Neural cell (in vitro differentiated cells): ENCODE results near the gene CLDN22. TPM values are rescaled to one million over a fixed set of nuclear protein-coding genes. Genes with fewer than 3 reads are reported as not detected.

Source experiments
- H2AFZ ChIP-seq: fragments of 200-600, 300-800 bp; sonication (generic), shearing (Covaris generic); 2 replicates; pipeline ENCODE4 v1.6.0; 2014; ENCODE audit warnings: low read depth, mild to moderate bottlenecking, antibody characterized with exemption, low read length, moderate library complexity
- H3F3A ChIP-seq: fragments of 200-600 bp; shearing (Covaris generic); 2 replicates; pipeline ENCODE4 v1.6.1; 2016; ENCODE audit warnings: mild to moderate bottlenecking, moderate library complexity, mixed read lengths, antibody characterized with exemption, low read length; ENCODE audit not compliant: insufficient read depth, poor library complexity, severe bottlenecking
- H3K27ac ChIP-seq: fragments of 200-600, 300-800 bp; sonication (generic), shearing (Covaris generic); 2 replicates; pipeline ENCODE4 v1.5.1; 2014; ENCODE audit warnings: mild to moderate bottlenecking, low read length, moderate library complexity
- H3K27me3 ChIP-seq: fragments of 300-800, 200-600 bp; sonication (generic), shearing (Covaris generic); 2 replicates; pipeline ENCODE4 v1.6.0; 2014; ENCODE audit warnings: mild to moderate bottlenecking, low read depth, low read length, moderate library complexity; ENCODE audit not compliant: insufficient read depth
- H3K36me3 ChIP-seq: fragments of 300-800, 200-600 bp; sonication (generic), shearing (Covaris generic); 2 replicates; pipeline ENCODE4 v1.5.1; 2014; ENCODE audit warnings: mild to moderate bottlenecking, antibody characterized with exemption, low read length, moderate library complexity; ENCODE audit not compliant: insufficient read depth
- H3K4me2 ChIP-seq: fragments of 300-800, 200-600 bp; sonication (generic), shearing (Covaris generic); 2 replicates; pipeline ENCODE4 v1.6.0; 2014; ENCODE audit warnings: mild to moderate bottlenecking, low read length
- H3K4me3 ChIP-seq: fragments of 300-800, 200-600 bp; sonication (generic), shearing (Covaris generic); 2 replicates; pipeline ENCODE4 v1.5.1; 2014; ENCODE audit warnings: mild to moderate bottlenecking, low read length, moderate library complexity
- H3K79me2 ChIP-seq: fragments of 200-600 bp; shearing (Covaris generic); replicated peaks from 2 replicates; pipeline ENCODE4 v1.6.0; 2014; ENCODE audit warnings: mild to moderate bottlenecking, low read length, moderate library complexity; ENCODE audit not compliant: insufficient read depth
- H3K9ac ChIP-seq: fragments of 300-800, 200-600 bp; sonication (generic), shearing (Covaris generic); 2 replicates; pipeline ENCODE4 v1.6.1; 2016; ENCODE audit warnings: mild to moderate bottlenecking, low read length, mixed read lengths
- H3K9me2 ChIP-seq: fragments of 200-600 bp; shearing (Covaris generic); 2 replicates; pipeline ENCODE4 v1.6.1; 2016; ENCODE audit warnings: mild to moderate bottlenecking, low read length, mixed read lengths; ENCODE audit not compliant: insufficient read depth
- H3K9me3 ChIP-seq: fragments of 200-600, 300-800 bp; sonication (generic), shearing (Covaris generic); 2 replicates; pipeline ENCODE4 v1.6.1; 2016; ENCODE audit warnings: mild to moderate bottlenecking, mixed run types, low read length, moderate library complexity, mixed read lengths
- H4K20me1 ChIP-seq: fragments of 200-600 bp; shearing (Covaris generic); 2 replicates; pipeline ENCODE4 v1.6.1; 2016; ENCODE audit warnings: mild to moderate bottlenecking, mixed run types; ENCODE audit not compliant: insufficient read depth
- CTCF ChIP-seq: fragments of 450-650 bp; IDR thresholded peaks from 2 replicates; pipeline ENCODE4 v1.5.1; 2014; ENCODE audit warnings: antibody characterized with exemption, mild to moderate bottlenecking, moderate library complexity; ENCODE audit not compliant: poor library complexity, severe bottlenecking
- EP300 ChIP-seq: fragments of 450-650 bp; conservative IDR thresholded peaks from 2 replicates; pipeline ENCODE4 v1.6.1; 2014; ENCODE audit warnings: antibody characterized with exemption, mild to moderate bottlenecking, moderate library complexity; ENCODE audit not compliant: poor library complexity, severe bottlenecking
- EZH2 ChIP-seq: fragments of 200-600, 300-800 bp; shearing (Covaris generic), sonication (generic); IDR thresholded peaks from 2 replicates; pipeline ENCODE4 v1.6.1; 2014; ENCODE audit warnings: antibody characterized with exemption, low read length, borderline replicate concordance, mild to moderate bottlenecking; ENCODE audit not compliant: insufficient read depth, poor library complexity, severe bottlenecking
- MXI1 ChIP-seq: fragments of 450-650 bp; conservative IDR thresholded peaks from 2 replicates; pipeline ENCODE4 v1.6.1; 2014; ENCODE audit warnings: antibody characterized with exemption, mild to moderate bottlenecking; ENCODE audit not compliant: poor library complexity, severe bottlenecking
- POLR2AphosphoS5 ChIP-seq: IDR thresholded peaks from 2 replicates; pipeline ENCODE4 v1.6.1; 2012
- RAD21 ChIP-seq: fragments of 450-650 bp; conservative IDR thresholded peaks from 2 replicates; pipeline ENCODE4 v1.6.1; 2014; ENCODE audit warnings: antibody characterized with exemption, mild to moderate bottlenecking, moderate library complexity
- REST ChIP-seq: IDR thresholded peaks from 2 replicates; pipeline ENCODE4 v1.6.1; 2012; ENCODE audit warnings: borderline replicate concordance
- SMC3 ChIP-seq: fragments of 450-650 bp; conservative IDR thresholded peaks from 2 replicates; pipeline ENCODE4 v1.6.1; 2014; ENCODE audit warnings: antibody characterized with exemption, mild to moderate bottlenecking, moderate library complexity; ENCODE audit not compliant: poor library complexity
- TAF1 ChIP-seq: IDR thresholded peaks from 2 replicates; pipeline ENCODE4 v1.6.1; 2012; ENCODE audit warnings: low read depth
- polyA plus RNA-seq: library from polyadenylated mRNA; depleted of rRNA; stranded (reverse); fragments of >200 nt; gene quantifications from 2 replicates; pipeline ENCODE4 v1.2.3, GENCODE V29; 2014

The CLDN22 gene
- polyA plus RNA-seq, 1 donor from 2014 or later: not detected

- no peaks in the 10 kb centered on the region for H3K9me3 ChIP-seq
- H3K27ac ChIP-seq: no peak overlapping the region
- H3K9ac ChIP-seq: no peak overlapping the region
- no peak for TF ChIP-seq REST
- no peak overlapping the region for H3K4me2 ChIP-seq
- no peak overlapping the region for H3K4me3 ChIP-seq
- no peaks in the 10 kb centered on the region for H3K36me3 ChIP-seq
- H3K79me2 ChIP-seq: no peaks in the 10 kb centered on the region
- H4K20me1 ChIP-seq: no peaks in the 10 kb centered on the region
- no peaks in the 10 kb centered on the region for H3K27me3 ChIP-seq
- H3F3A ChIP-seq: no peaks in the 10 kb centered on the region
- H2AFZ ChIP-seq: no peak overlapping the region
- no peaks in the 10 kb centered on the region for H3K9me2 ChIP-seq
These were observed 15.5 kb downstream of the CLDN22 start for GRCh38 chr4:183304538-183304937.

GRCh38 chr4:183304067-183304466 lies 16.0 kb downstream of the CLDN22 start:
- Histone ChIP-seq H3K27me3 (no peaks in the 10 kb centered on the region), H3K4me2 (no peak overlapping the region), H3K9me3 (no peaks in the 10 kb centered on the region), H3K27ac (no peak overlapping the region), H3K36me3 (no peaks in the 10 kb centered on the region), H3F3A (no peaks in the 10 kb centered on the region), H2AFZ (no peak overlapping the region), H4K20me1 (no peaks in the 10 kb centered on the region), H3K4me3 (no peak overlapping the region), H3K9ac (no peak overlapping the region), H3K9me2 (no peaks in the 10 kb centered on the region), H3K79me2 (no peaks in the 10 kb centered on the region)
- TF ChIP-seq EZH2: no peak
- no peak for TF ChIP-seq EP300
- TF ChIP-seq RAD21: no peak
- TF ChIP-seq POLR2AphosphoS5: no peak
- TF ChIP-seq TAF1: no peak

GRCh38 chr4:183303301-183303700 lies 16.8 kb downstream of the CLDN22 start:
- H3K4me3 ChIP-seq: no peak overlapping the region
- H4K20me1 ChIP-seq: no peaks in the 10 kb centered on the region
- no peaks in the 10 kb centered on the region for H3F3A ChIP-seq
- no peak overlapping the region for H3K4me2 ChIP-seq
- TF ChIP-seq RAD21: no peak
- TF ChIP-seq EZH2: no peak
- no peak for TF ChIP-seq SMC3
- TF ChIP-seq TAF1: no peak
- TF ChIP-seq MXI1: no peak
- no peak for TF ChIP-seq CTCF
- H3K9ac ChIP-seq: no peak overlapping the region
- H3K36me3 ChIP-seq: no peaks in the 10 kb centered on the region
- H3K9me3 ChIP-seq: no peaks in the 10 kb centered on the region
- no peak overlapping the region for H3K27ac ChIP-seq
- no peaks in the 10 kb centered on the region for H3K27me3 ChIP-seq
- H3K79me2 ChIP-seq: no peaks in the 10 kb centered on the region
- no peaks in the 10 kb centered on the region for H3K9me2 ChIP-seq
- no peak overlapping the region for H2AFZ ChIP-seq
